GM12878 (cell line): ENCODE measurements around the gene FGD5. TPM values are rescaled to one million over a fixed set of nuclear protein-coding genes. Genes with fewer than 3 reads are reported as not detected.

Experiments
- ATAC-seq: fragments of 200-7000 bp; cut with Tn5 transposase; 3 replicates; pipeline ENCODE4 v1.9.1; 2020; ENCODE audit warnings: mild to moderate bottlenecking, moderate library complexity
- BruUV-seq: library from RNA; stranded (reverse); fragments of 400-500 nt; replicated peaks from 2 replicates; lab custom pipeline; 2021; lab: Mats Ljungman, UMichigan
- CTCF ChIA-PET: fragments of 300-600 bp; sonication (Branson Sonifier 250); formaldehyde crosslinking; extraction: SDS; loops from one replicate; lab custom pipeline; 2021; ENCODE audit warnings: inconsistent platforms; lab: Yijun Ruan, JAX
- POLR2A ChIA-PET: fragments of 350-600 bp; formaldehyde crosslinking; extraction: SDS; loops from one replicate; lab custom pipeline; 2021; ENCODE audit warnings: inconsistent platforms; lab: Charles Lee
- RAD21 ChIA-PET: fragments of 300-600 bp; sonication (Branson Sonifier 250); formaldehyde crosslinking; loops from one replicate; lab custom pipeline; 2023; ENCODE audit warnings: antibody characterized with exemption; ENCODE audit not compliant: unreplicated experiment; lab: Charles Lee
- SMC1A ChIA-PET: fragments of 300-600 bp; sonication (Branson Sonifier 250); formaldehyde crosslinking; loops from one replicate; lab custom pipeline; 2023; ENCODE audit not compliant: unreplicated experiment, uncharacterized antibody; lab: Charles Lee
- DNase-seq: peaks from one replicate; pipeline ENCODE4 v3.0.0-alpha.2; 2011; ENCODE audit warnings: low read depth, low spot score
- FAIRE-seq: peaks from 3 replicates; lab custom pipeline; 2011; peaks lifted over from hg19 to GRCh38; lab: Jason Lieb, UNC
- H2AFZ ChIP-seq: 2 replicates; pipeline ENCODE4 v1.6.0; 2011; ENCODE audit warnings: low read depth, low read length, control low read depth; ENCODE audit not compliant: control insufficient read depth
- H3K27ac ChIP-seq: 2 replicates; pipeline ENCODE4 v1.5.1; 2011; ENCODE audit warnings: control low read depth; ENCODE audit not compliant: control insufficient read depth, insufficient read depth
- H3K27me3 ChIP-seq, 2 experiments: replicated peaks in 1 of 2; 2 replicates each; pipeline versions ENCODE4 v1.6.0 to v1.6.1; 2011; ENCODE audit warnings: low read length in 1 of 2; ENCODE audit not compliant: control insufficient read depth in 2 of 2, insufficient read depth in 2 of 2
- H3K36me3 ChIP-seq, 2 experiments: 2 replicates each; pipeline ENCODE4 v1.5.1; 2011; ENCODE audit warnings: low read length in 1 of 2; ENCODE audit not compliant: control insufficient read depth in 2 of 2, insufficient read depth in 2 of 2
- H3K4me1 ChIP-seq: 2 replicates; pipeline ENCODE4 v1.6.1; 2011; ENCODE audit warnings: mild to moderate bottlenecking, low read length, moderate library complexity, mixed read lengths; ENCODE audit not compliant: control insufficient read depth, insufficient read depth
- H3K4me2 ChIP-seq: 2 replicates; pipeline ENCODE4 v1.6.0; 2011; ENCODE audit warnings: control low read depth; ENCODE audit not compliant: control insufficient read depth, insufficient read depth
- H3K4me3 ChIP-seq: fragments of 200-600 bp; sonication (generic); 2 replicates; pipeline ENCODE4 v1.5.1; 2016
- H3K79me2 ChIP-seq: 2 replicates; pipeline ENCODE4 v1.6.0; 2011; ENCODE audit warnings: low read length; ENCODE audit not compliant: control insufficient read depth, insufficient read depth
- H3K9ac ChIP-seq: 2 replicates; pipeline ENCODE4 v1.8.0; 2011; ENCODE audit warnings: low read length, control low read depth, mixed read lengths; ENCODE audit not compliant: control insufficient read depth, insufficient read depth
- H3K9me3 ChIP-seq: replicated peaks from 3 replicates; pipeline ENCODE4 v1.5.1; 2011; ENCODE audit warnings: mild to moderate bottlenecking, low read length; ENCODE audit not compliant: control insufficient read depth, insufficient read depth
- H4K20me1 ChIP-seq: 2 replicates; pipeline ENCODE4 v1.6.0; 2011; ENCODE audit not compliant: control insufficient read depth, insufficient read depth
- BCL11A ChIP-seq: IDR thresholded peaks from 2 replicates; pipeline ENCODE4 v1.6.1; 2011; ENCODE audit warnings: low read depth, low read length
- CBFB ChIP-seq: IDR thresholded peaks from 2 replicates; pipeline ENCODE4 v1.6.1; 2016; ENCODE audit warnings: antibody characterized with exemption, low read depth
- CEBPB ChIP-seq, 2 experiments: fragments of 150-350 bp in 1 of 2; IDR thresholded peaks; 2 replicates each; pipeline ENCODE4 v1.6.1; 2012 to 2014; ENCODE audit warnings: low read depth in 2 of 2, low read length in 2 of 2, borderline replicate concordance in 1 of 2, inconsistent platforms in 1 of 2
- CTCF ChIP-seq, 3 experiments: IDR thresholded peaks in 2 of 3; conservative IDR thresholded peaks in 1 of 3; 2 replicates each; pipeline ENCODE4 v1.5.1; 2011; ENCODE audit warnings: low read depth in 3 of 3, low read length in 3 of 3, mild to moderate bottlenecking in 3 of 3, control low read depth in 2 of 3, moderate library complexity in 2 of 3, inconsistent platforms in 1 of 3, mixed read lengths in 1 of 3; ENCODE audit not compliant: control insufficient read depth in 2 of 3, insufficient read depth in 1 of 3; ENCODE audit errors: extremely low read depth in 1 of 3
- DPF2 ChIP-seq: fragments of 450-650 bp; IDR thresholded peaks from 2 replicates; pipeline ENCODE4 v1.6.1; 2017; ENCODE audit warnings: mild to moderate bottlenecking
- IRF4 ChIP-seq: IDR thresholded peaks from 2 replicates; pipeline ENCODE4 v1.6.1; 2011; ENCODE audit warnings: low read depth, low read length
- MTA2 ChIP-seq: fragments of 450-650 bp; IDR thresholded peaks from 2 replicates; pipeline ENCODE4 v1.6.1; 2016; ENCODE audit warnings: low read depth, mild to moderate bottlenecking, moderate library complexity
- NFIC ChIP-seq: IDR thresholded peaks from 2 replicates; pipeline ENCODE4 v1.6.1; 2012; ENCODE audit warnings: low read depth, mild to moderate bottlenecking, inconsistent platforms, low read length, moderate library complexity
- NR2C1 ChIP-seq: fragments of 450-650 bp; IDR thresholded peaks from 2 replicates; pipeline ENCODE4 v1.6.1; 2017; ENCODE audit warnings: antibody characterized with exemption, mild to moderate bottlenecking, moderate library complexity
- PAX5 ChIP-seq: IDR thresholded peaks from 2 replicates; pipeline ENCODE4 v1.6.1; 2011; ENCODE audit warnings: low read depth, low read length, borderline replicate concordance
- PML ChIP-seq: IDR thresholded peaks from 2 replicates; pipeline ENCODE4 v1.6.1; 2012; ENCODE audit warnings: low read length, inconsistent platforms
- RAD21 ChIP-seq: IDR thresholded peaks from 2 replicates; pipeline ENCODE4 v1.6.1; 2011; ENCODE audit warnings: mild to moderate bottlenecking, low read depth, low read length, moderate library complexity; ENCODE audit not compliant: insufficient read depth
- RBBP5 ChIP-seq: fragments of 200-600 bp; sonication (generic); conservative IDR thresholded peaks from 2 replicates; pipeline ENCODE4 v1.6.1; 2016
- SIN3A ChIP-seq: IDR thresholded peaks from 2 replicates; pipeline ENCODE4 v1.6.1; 2012; ENCODE audit warnings: low read depth, low read length, improper control_type of control experiment
- SIX5 ChIP-seq: IDR thresholded peaks from 2 replicates; pipeline ENCODE4 v1.6.1; 2011; ENCODE audit warnings: mild to moderate bottlenecking, low read depth, low read length, moderate library complexity; ENCODE audit not compliant: severe bottlenecking
- SREBF2 ChIP-seq: IDR thresholded peaks from 2 replicates; pipeline ENCODE4 v1.6.1; 2012; ENCODE audit warnings: mild to moderate bottlenecking, low read length
- TCF12 ChIP-seq: IDR thresholded peaks from 2 replicates; pipeline ENCODE4 v1.6.1; 2011; ENCODE audit warnings: low read depth, mild to moderate bottlenecking, low read length
- ZBTB11 ChIP-seq: fragments of 450-650 bp; formaldehyde crosslinking; IDR thresholded peaks from 2 replicates; pipeline ENCODE4 v1.5.0; 2022; ENCODE audit warnings: mild to moderate bottlenecking, missing genetic modification characterization
- WGBS: methylation state at CpG from one replicate; pipeline ENCODE4 v1.1.6; 2016; ENCODE audit warnings: low lambda C conversion rate; ENCODE audit not compliant: insufficient replicate concordance, insufficient coverage; ENCODE audit errors: missing lambda C conversion rate; 5-methylcytosine and 5-hydroxymethylcytosine counted together
- in situ Hi-C: fragments of 300-500 bp; cut with MboI; formaldehyde crosslinking; loops from 9 replicates; pipeline ENCODE4 v1.14.3; 2018; ENCODE audit warnings: mixed read lengths
- intact Hi-C: fragments of 100-400 bp; cut with micrococcal nuclease; formaldehyde crosslinking; loops from one replicate; pipeline ENCODE4 v1.14.2; 2022; ENCODE audit not compliant: unreplicated experiment
- polyA plus RNA-seq, 11 experiments: library from polyadenylated mRNA; depleted of rRNA in 4 of 11; unstranded in 6 of 11; stranded (reverse) in 5 of 11; fragments of >200 nt; fragmentation: Nextera tagmentation in 4 of 11; fragmentation: Illumina TruSeq in 1 of 11; extraction: Ambion mirVana in 4 of 11; extraction: Trizol in 1 of 11; gene quantifications; 1 replicate in 1 of 11; 2 replicates in 10 of 11; pipeline versions ENCODE4 v1.2.1 to v1.2.3, GENCODE V29; 2011 to 2016; ENCODE audit warnings: inconsistent platforms in 2 of 11, missing spikeins in 2 of 11, low read depth in 1 of 11
- total RNA-seq, 4 experiments: library from RNA; depleted of rRNA in 3 of 4; stranded (reverse); fragments of >200 nt in 3 of 4; fragmentation: Illumina TruSeq in 1 of 4; extraction: Trizol in 1 of 4; gene quantifications; 2 replicates each; pipeline versions ENCODE4 v1.2.1 to v1.2.3, GENCODE V29; 2013 to 2021

FGD5 gene
- total and polyA plus RNA-seq, 10 of the 15 experiments (the other 5 are each of a cell fraction or from before 2014, with no cell fraction given), result 0.03 to 0.13 (median 0.11) TPM; not detected in 3

GRCh38 chr3:14862661-14863230, 44.0 kb downstream of the FGD5 start (continued):
- TF ChIP-seq SIX5 (no peak), PAX5 (no peak), IRF4 (no peak), TCF12 (no peak), ZBTB11 (CRISPR knock-in tag) (no peak), SREBF2 (no peak), PML (no peak), CBFB (no peak)
- TF ChIP-seq, all 136 proteins: peak for 0

- RAD21 ChIA-PET, result no interaction called here
- no TSS peak for BruUV-seq
Measured at GRCh38 chr3:14863333-14864100, 44.8 kb downstream of the FGD5 start.

More at GRCh38 chr3:14863333-14864100, 44.8 kb downstream of the FGD5 start:
- Histone ChIP-seq H3K36me3 (no peaks in the 10 kb centered on the region), H4K20me1 (no peaks in the 10 kb centered on the region), H3K4me2 (no peak overlapping the region), H3K79me2 (no peaks in the 10 kb centered on the region), H3K9me3 (no peaks in the 10 kb centered on the region), H3K9ac (no peak overlapping the region), H3K27ac (no peak overlapping the region), H3K4me1 (peaks cover 6% of the 10 kb centered on the region), H3K27me3 (no peaks in the 10 kb centered on the region; a peak in 1 of 4 replicates), H2AFZ (no peak overlapping the region), H3K4me3 (no peak overlapping the region)
- in situ Hi-C loops, result no loop called here
- intact Hi-C loops, result no loop called here
- ChIA-PET SMC1A (interaction anchor here (1.4 kb wide), 1 partner anchor 49 kb away, joined by 3 read pairs; no protein-coding TSS in a partner anchor), CTCF (interaction anchor here (1.0 to 1.1 kb wide), 4 partner anchors 9 to 82 kb away, joined by 3 to 6 read pairs (median 3); no protein-coding TSS in a partner anchor), POLR2A (no interaction called here)
- 19% methylated on average over 10 of the region's 10 CpGs for WGBS
- TF ChIP-seq MTA2 (no peak), RAD21 (peak; percentile 27; the same call in 1 of the 2 replicates), NR2C1 (no peak), NFIC (no peak), DPF2 (no peak), BCL11A (no peak), CTCF (IDR thresholded peaks at IDR 0.05 in 2 of 3, conservative IDR thresholded peaks at IDR 0.05 in 1 of 3; ENCODE audit: control insufficient read depth in 2 of 3, extremely low read depth in 1 of 3, insufficient read depth in 1 of 3, low read depth in 3 of 3, low read length in 3 of 3) (peak; percentile 19 to 27 (median 19); a peak in 4 of 6 replicates), SIN3A (no peak), CEBPB (IDR thresholded peaks at IDR 0.05; ENCODE audit: borderline replicate concordance in 1 of 2, low read depth in 2 of 2, low read length in 2 of 2) (no peak), RBBP5 (no peak)
- FAIRE-seq (no peak), DNase-seq (no peak), ATAC-seq (peak; percentile 54; the same call in 2 of the 3 replicates)
